HepG2 (cell line): ENCODE data around the gene IDH3G. TPM values are rescaled to one million over a fixed set of nuclear protein-coding genes. Genes with fewer than 3 reads are reported as not detected.

Experiments
- ATAC-seq: fragments of 200-7000 bp; cut with Tn5 transposase; 3 replicates; pipeline ENCODE4 v1.9.1; 2020; ENCODE audit warnings: mild to moderate bottlenecking, moderate library complexity
- BruUV-seq: library from RNA; stranded (reverse); fragments of 400-500 nt; replicated peaks from 2 replicates; lab custom pipeline; 2021; lab: Mats Ljungman, UMichigan
- CTCF ChIA-PET: fragments of 300-600 bp; formaldehyde crosslinking; extraction: SDS; loops from one replicate; lab custom pipeline; 2021; ENCODE audit warnings: low total read pairs, inconsistent platforms, low intra/inter-chr PET ratio; lab: Yijun Ruan, JAX
- POLR2A ChIA-PET: fragments of 350-600 bp; sonication (Branson Sonifier 250); formaldehyde crosslinking; loops from one replicate; lab custom pipeline; 2020; ENCODE audit warnings: antibody characterized with exemption, inconsistent platforms; lab: Yijun Ruan, JAX
- DNase-seq: peaks from one replicate; pipeline ENCODE4 v3.0.0-alpha.2; 2015; ENCODE audit warnings: low spot score
- FAIRE-seq: peaks from 3 replicates; lab custom pipeline; 2011; peaks lifted over from hg19 to GRCh38; lab: Jason Lieb, UNC
- H2AFZ ChIP-seq: one replicate; pipeline ENCODE4 v1.6.1; 2011; ENCODE audit warnings: low read length, inconsistent platforms
- H3K27ac ChIP-seq: fragments of 300-600 bp; 3 replicates; pipeline ENCODE4 v1.8.0; 2011; ENCODE audit warnings: mixed run types, mild to moderate bottlenecking, mixed read lengths, low read length, inconsistent platforms; ENCODE audit not compliant: insufficient read depth; ENCODE audit errors: extremely low read length
- H3K27me3 ChIP-seq, 2 experiments: fragments of 200-600 bp in 1 of 2; 2 replicates in 1 of 2; 3 replicates in 1 of 2; pipeline versions ENCODE4 v1.6.0 to v1.8.0; 2011; ENCODE audit warnings: low read length in 2 of 2, mild to moderate bottlenecking in 2 of 2, moderate library complexity in 2 of 2, inconsistent platforms in 1 of 2; ENCODE audit not compliant: insufficient read depth in 2 of 2, control insufficient read depth in 1 of 2
- H3K36me3 ChIP-seq, 2 experiments: fragments of 200-600 bp in 1 of 2; replicated peaks in 1 of 2; 2 replicates in 1 of 2; 3 replicates in 1 of 2; pipeline versions ENCODE4 v1.5.1 to v1.8.0; 2011; ENCODE audit warnings: low read length in 2 of 2, inconsistent platforms in 1 of 2; ENCODE audit not compliant: insufficient read depth in 2 of 2, control insufficient read depth in 1 of 2
- H3K4me1 ChIP-seq: 2 replicates; pipeline ENCODE4 v1.5.1; 2012; ENCODE audit warnings: low read length, inconsistent platforms; ENCODE audit not compliant: insufficient read depth
- H3K4me2 ChIP-seq: 2 replicates; pipeline ENCODE4 v1.6.0; 2011; ENCODE audit warnings: low read depth, low read length, inconsistent platforms
- H3K4me3 ChIP-seq, 3 experiments: fragments of 200-600 bp in 1 of 3; sonication (generic), shearing (Covaris generic) in 1 of 3; replicated peaks in 1 of 3; 2 replicates each; pipeline ENCODE4 v1.5.1; 2011 to 2016; ENCODE audit warnings: low read length in 3 of 3, inconsistent platforms in 2 of 3, low read depth in 2 of 3, mild to moderate bottlenecking in 2 of 3, control low read depth in 1 of 3, mixed read lengths in 1 of 3; ENCODE audit not compliant: insufficient read depth in 1 of 3
- H3K79me2 ChIP-seq: one replicate; pipeline ENCODE4 v1.6.1; 2011; ENCODE audit warnings: low read length, inconsistent platforms; ENCODE audit not compliant: insufficient read depth
- H3K9ac ChIP-seq: 2 replicates; pipeline ENCODE4 v1.6.0; 2011; ENCODE audit warnings: mild to moderate bottlenecking, low read depth, low read length, inconsistent platforms; ENCODE audit not compliant: insufficient read depth
- H3K9me3 ChIP-seq: 2 replicates; pipeline ENCODE4 v1.5.1; 2012; ENCODE audit warnings: mild to moderate bottlenecking, low read length
- H4K20me1 ChIP-seq: 2 replicates; pipeline ENCODE4 v1.6.0; 2011; ENCODE audit warnings: inconsistent platforms, mild to moderate bottlenecking, low read length, moderate library complexity; ENCODE audit not compliant: insufficient read depth
- CBFB ChIP-seq: sonication (generic); formaldehyde crosslinking; IDR thresholded peaks from 2 replicates; pipeline ENCODE4 v1.4.0; 2020; ENCODE audit warnings: missing genetic modification reagents
- MAFK ChIP-seq, 2 experiments: IDR thresholded peaks in 1 of 2; conservative IDR thresholded peaks in 1 of 2; 2 replicates each; pipeline ENCODE4 v1.6.1; 2011; ENCODE audit warnings: improper control_type of control experiment in 2 of 2, low read length in 2 of 2
- NPAS2 ChIP-seq: sonication (generic); formaldehyde crosslinking; IDR thresholded peaks from 2 replicates; pipeline ENCODE4 v1.8.0; 2022; ENCODE audit warnings: mild to moderate bottlenecking, missing genetic modification reagents, borderline replicate concordance
- NR2F1 ChIP-seq, 2 experiments: fragments of 450-650 bp in 1 of 2; formaldehyde crosslinking in 1 of 2; IDR thresholded peaks; 2 replicates each; pipeline versions ENCODE4 v1.5.0 to v1.6.1; 2016 to 2020; ENCODE audit warnings: mild to moderate bottlenecking in 1 of 2, missing compliant biosample characterization in 1 of 2, missing genetic modification reagents in 1 of 2, moderate library complexity in 1 of 2
- PAX8 ChIP-seq: sonication (generic); formaldehyde crosslinking; IDR thresholded peaks from 2 replicates; pipeline ENCODE4 v1.8.0; 2022; ENCODE audit warnings: mild to moderate bottlenecking, missing genetic modification reagents, borderline replicate concordance
- ZNF225 ChIP-seq: sonication (generic); formaldehyde crosslinking; IDR thresholded peaks from 2 replicates; pipeline ENCODE4 v1.4.0; 2020; ENCODE audit warnings: mild to moderate bottlenecking, missing genetic modification reagents
- ZSCAN29 ChIP-seq: sonication (generic); formaldehyde crosslinking; conservative IDR thresholded peaks from 2 replicates; pipeline ENCODE4 v1.4.0; 2020; ENCODE audit warnings: mild to moderate bottlenecking, missing genetic modification reagents
- WGBS: methylation state at CpG from one replicate; pipeline ENCODE4 v1.1.6; 2017; ENCODE audit warnings: low lambda C conversion rate; 5-methylcytosine and 5-hydroxymethylcytosine counted together
- in situ Hi-C: cut with HindIII; loops from 2 replicates; pipeline ENCODE4 v1.10.0; 2017; ENCODE audit warnings: low pct_unique_long_range_greater_than_20kb; ENCODE audit not compliant: extremely low pct_ligation_motif_present
- intact Hi-C: fragments of 100-400 bp; cut with micrococcal nuclease; formaldehyde crosslinking; loops from one replicate; pipeline ENCODE4 v1.10.0; 2022; ENCODE audit not compliant: unreplicated experiment
- polyA plus RNA-seq, 8 experiments: library from polyadenylated mRNA; depleted of rRNA in 3 of 8; stranded (reverse) in 7 of 8; unstranded in 1 of 8; fragments of >200 nt; fragmentation: Illumina TruSeq in 4 of 8; extraction: Trizol in 4 of 8; gene quantifications; 2 replicates each; pipeline versions ENCODE4 v1.2.1 to v1.2.3, GENCODE V29; 2011 to 2016; ENCODE audit warnings: low read depth in 4 of 8, missing spikeins in 1 of 8, mixed read lengths in 1 of 8; ENCODE audit not compliant: insufficient read depth in 1 of 8
- total RNA-seq, 5 experiments: library from RNA; depleted of rRNA; stranded (reverse); fragments of >200 nt; fragmentation: Illumina TruSeq; extraction: Trizol; gene quantifications; 2 replicates each; pipeline ENCODE4 v1.2.3, GENCODE V29; 2016; ENCODE audit warnings: low read depth in 1 of 5
- TF ChIP-seq, protein P1 (sequence below), 2 experiments: IDR thresholded peaks; 2 replicates each; pipeline ENCODE4 v1.6.1; 2011 to 2012; ENCODE audit warnings: low read length in 2 of 2, borderline replicate concordance in 1 of 2, low read depth in 1 of 2, mild to moderate bottlenecking in 1 of 2, moderate library complexity in 1 of 2
- TF ChIP-seq, protein P2 (sequence below), 2 experiments: fragments of 450-650 bp in 1 of 2; sonication (generic) in 1 of 2; formaldehyde crosslinking; IDR thresholded peaks; 2 replicates each; pipeline versions ENCODE4 v1.5.0 to v1.8.0; 2020 to 2022; ENCODE audit warnings: mild to moderate bottlenecking in 1 of 2, missing genetic modification reagents in 1 of 2

The IDH3G gene
- total and polyA plus RNA-seq, 2 of the 13 experiments (the other 11 are each of a cell fraction or from before 2014, with no cell fraction given) = 18.7 to 35.5 TPM

- Histone ChIP-seq H3K27ac (no peak overlapping the region), H3K4me3 (no peak overlapping the region), H3K36me3 (no peaks in the 10 kb centered on the region), H3K27me3 (peaks cover 4 to 41% of the 10 kb centered on the region in 2 experiments; a peak in 4 of 5 replicates), H2AFZ (no peak overlapping the region), H3K9me3 (no peaks in the 10 kb centered on the region), H3K9ac (no peak overlapping the region)
- in situ Hi-C loops (no loop called here), intact Hi-C loops (no loop called here)
- DNase-seq = no peak
- WGBS = 29% methylated on average over 3 of the region's 3 CpGs
- no peak for ATAC-seq
- POLR2A ChIA-PET = no interaction called here
- BruUV-seq = no TSS peak
- CTCF ChIA-PET = no interaction called here
- TF ChIP-seq NPAS2 = no peak
- TF ChIP-seq, protein P1, sequence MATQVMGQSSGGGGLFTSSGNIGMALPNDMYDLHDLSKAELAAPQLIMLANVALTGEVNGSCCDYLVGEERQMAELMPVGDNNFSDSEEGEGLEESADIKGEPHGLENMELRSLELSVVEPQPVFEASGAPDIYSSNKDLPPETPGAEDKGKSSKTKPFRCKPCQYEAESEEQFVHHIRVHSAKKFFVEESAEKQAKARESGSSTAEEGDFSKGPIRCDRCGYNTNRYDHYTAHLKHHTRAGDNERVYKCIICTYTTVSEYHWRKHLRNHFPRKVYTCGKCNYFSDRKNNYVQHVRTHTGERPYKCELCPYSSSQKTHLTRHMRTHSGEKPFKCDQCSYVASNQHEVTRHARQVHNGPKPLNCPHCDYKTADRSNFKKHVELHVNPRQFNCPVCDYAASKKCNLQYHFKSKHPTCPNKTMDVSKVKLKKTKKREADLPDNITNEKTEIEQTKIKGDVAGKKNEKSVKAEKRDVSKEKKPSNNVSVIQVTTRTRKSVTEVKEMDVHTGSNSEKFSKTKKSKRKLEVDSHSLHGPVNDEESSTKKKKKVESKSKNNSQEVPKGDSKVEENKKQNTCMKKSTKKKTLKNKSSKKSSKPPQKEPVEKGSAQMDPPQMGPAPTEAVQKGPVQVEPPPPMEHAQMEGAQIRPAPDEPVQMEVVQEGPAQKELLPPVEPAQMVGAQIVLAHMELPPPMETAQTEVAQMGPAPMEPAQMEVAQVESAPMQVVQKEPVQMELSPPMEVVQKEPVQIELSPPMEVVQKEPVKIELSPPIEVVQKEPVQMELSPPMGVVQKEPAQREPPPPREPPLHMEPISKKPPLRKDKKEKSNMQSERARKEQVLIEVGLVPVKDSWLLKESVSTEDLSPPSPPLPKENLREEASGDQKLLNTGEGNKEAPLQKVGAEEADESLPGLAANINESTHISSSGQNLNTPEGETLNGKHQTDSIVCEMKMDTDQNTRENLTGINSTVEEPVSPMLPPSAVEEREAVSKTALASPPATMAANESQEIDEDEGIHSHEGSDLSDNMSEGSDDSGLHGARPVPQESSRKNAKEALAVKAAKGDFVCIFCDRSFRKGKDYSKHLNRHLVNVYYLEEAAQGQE (IDR thresholded peaks at IDR 0.05; ENCODE audit: borderline replicate concordance in 1 of 2, low read depth in 1 of 2, low read length in 2 of 2) = no peak
- TF ChIP-seq, protein P2, sequence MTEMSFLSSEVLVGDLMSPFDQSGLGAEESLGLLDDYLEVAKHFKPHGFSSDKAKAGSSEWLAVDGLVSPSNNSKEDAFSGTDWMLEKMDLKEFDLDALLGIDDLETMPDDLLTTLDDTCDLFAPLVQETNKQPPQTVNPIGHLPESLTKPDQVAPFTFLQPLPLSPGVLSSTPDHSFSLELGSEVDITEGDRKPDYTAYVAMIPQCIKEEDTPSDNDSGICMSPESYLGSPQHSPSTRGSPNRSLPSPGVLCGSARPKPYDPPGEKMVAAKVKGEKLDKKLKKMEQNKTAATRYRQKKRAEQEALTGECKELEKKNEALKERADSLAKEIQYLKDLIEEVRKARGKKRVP (CRISPR knock-in tag; IDR thresholded peaks at IDR 0.05) = no peak
- no peak for TF ChIP-seq CBFB (CRISPR knock-in tag)
- TF ChIP-seq NR2F1 (CRISPR knock-in tag; IDR thresholded peaks at IDR 0.05) = no peak
- no peak for TF ChIP-seq ZSCAN29
- no peak for TF ChIP-seq MAFK (conservative IDR thresholded peaks at IDR 0.05 in 1 of 2, IDR thresholded peaks at IDR 0.05 in 1 of 2; ENCODE audit: low read length in 2 of 2)
- TF ChIP-seq ZNF225 (CRISPR knock-in tag) = no peak
- no peak for TF ChIP-seq PAX8
- TF ChIP-seq, all 625 proteins: peak for 0
- no peaks in the 10 kb centered on the region for H3K79me2 ChIP-seq
- no peak for FAIRE-seq
- no peaks in the 10 kb centered on the region for H3K4me1 ChIP-seq
- H4K20me1 ChIP-seq = no peaks in the 10 kb centered on the region
- no peak overlapping the region for H3K4me2 ChIP-seq
Observed at GRCh38 chrX:153827016-153827415, 32.8 kb upstream of the IDH3G start.
